HuH-7.5 (cell line): ENCODE data around the gene CHN2.

Source experiments
- DNase-seq: peaks from one replicate; pipeline ENCODE4 v3.0.0; 2011; ENCODE audit warnings: low spot score

CHN2 gene

DNA sequence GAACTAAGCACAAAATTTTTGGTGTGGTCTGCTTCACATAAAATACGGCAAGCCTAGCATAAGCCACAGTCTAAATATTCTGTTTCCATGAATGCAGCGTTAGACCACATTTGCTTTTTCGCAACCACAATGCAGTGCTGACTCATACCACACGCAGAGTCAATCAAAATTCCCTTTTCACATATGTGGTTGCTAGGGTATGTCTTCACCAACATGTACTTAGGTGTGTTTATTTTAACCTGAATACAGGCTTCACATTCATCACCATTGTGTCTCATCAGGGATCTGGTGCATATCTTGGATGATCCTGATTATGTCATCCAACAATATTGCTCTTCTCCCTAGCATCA is 90.8 kb downstream of the CHN2 start:
- no peak for DNase-seq

DNA sequence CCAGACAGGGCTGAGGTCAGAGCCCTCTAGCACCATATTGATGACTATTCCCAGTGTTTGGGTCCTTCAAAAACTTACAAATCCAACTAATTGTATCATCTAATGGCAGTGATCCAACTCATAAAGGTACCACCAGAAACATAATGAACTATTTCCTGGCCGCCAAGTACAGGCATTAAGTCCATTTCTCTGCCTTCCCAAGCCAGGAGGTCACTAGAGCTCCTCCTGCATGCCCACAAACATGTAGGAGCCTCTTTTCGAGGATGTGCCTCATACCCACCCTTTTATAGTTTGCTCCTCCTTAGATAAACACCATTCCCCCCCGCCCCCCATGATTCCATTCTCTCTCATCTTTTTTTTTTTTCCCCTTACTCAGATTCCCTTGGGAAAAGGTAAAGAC is 91.3 kb downstream of the CHN2 start:
- no peak for DNase-seq

GRCh38 chr7:29287366-29287765 is 92.8 kb downstream of the CHN2 start:
- no peak for DNase-seq

GRCh38 chr7:29288181-29289091 is 93.9 kb downstream of the CHN2 start:
- DNase-seq = no peak

- no peak for DNase-seq
Measured at GRCh38 chr7:29289156-29290021, 94.8 kb downstream of the CHN2 start.

GRCh38 chr7:29290829-29291228 is 96.3 kb downstream of the CHN2 start:
- no peak for DNase-seq

DNA sequence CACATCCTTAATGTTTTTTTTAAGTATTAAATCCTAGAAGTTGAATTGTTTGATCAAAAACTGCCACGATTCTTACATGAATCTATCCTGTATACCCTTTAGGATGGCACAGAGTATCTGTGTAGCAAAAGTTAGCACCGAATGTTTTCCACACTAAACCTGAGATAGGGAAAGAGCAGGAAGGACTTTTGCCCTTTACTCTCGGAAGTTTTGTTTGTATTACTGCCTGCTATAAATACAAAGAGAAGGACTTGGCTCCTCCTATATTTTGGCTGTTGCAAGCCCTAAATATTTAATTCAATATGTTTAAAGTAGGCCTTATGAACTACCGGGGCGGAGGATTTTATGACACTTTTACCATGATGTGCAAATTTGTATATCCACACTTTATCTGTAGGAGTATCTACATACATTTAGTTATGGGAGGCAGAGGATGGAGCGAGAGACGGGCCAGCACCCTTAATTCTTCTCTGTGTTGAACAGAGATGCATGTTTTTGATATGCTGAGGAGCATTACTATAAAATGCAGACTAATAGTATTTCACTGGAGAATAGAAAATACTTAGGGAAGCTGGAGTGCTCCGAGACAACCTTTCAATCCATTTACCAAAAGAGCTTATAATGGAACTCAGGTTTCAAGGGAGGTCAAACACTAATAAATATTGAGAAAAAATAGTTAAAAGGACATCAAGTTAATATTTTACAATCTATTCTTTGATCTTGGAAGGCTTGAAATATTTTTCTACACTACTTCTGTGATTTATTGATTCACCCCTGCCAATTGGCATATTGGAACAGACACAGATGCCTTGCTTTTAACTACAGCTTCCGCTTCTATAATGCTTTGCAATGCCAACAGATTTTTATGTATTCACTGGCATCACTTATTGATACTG is 97.4 kb downstream of the CHN2 start:
- DNase-seq = no peak

- DNase-seq = no peak
Measured at GRCh38 chr7:29292886-29293658, 98.5 kb downstream of the CHN2 start.

DNA sequence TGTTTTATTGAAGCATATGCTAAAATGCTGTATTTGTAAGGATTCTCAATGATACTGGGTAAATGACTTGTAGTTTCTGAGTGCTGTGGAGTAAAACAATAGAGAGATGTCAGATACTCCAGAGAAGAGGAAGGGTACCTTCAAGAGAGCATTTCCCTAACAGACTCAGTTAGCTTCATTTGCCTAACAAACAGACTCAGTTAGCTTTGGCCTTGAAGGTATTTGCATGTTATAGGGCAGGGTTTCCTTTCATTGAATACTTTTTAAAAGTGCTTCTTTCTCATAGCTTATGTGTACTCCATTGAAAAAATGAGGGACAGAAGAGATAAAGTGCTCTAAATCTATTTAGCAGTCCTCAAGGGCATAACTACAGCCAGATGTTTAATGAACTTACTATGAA is 101.8 kb downstream of the CHN2 start:
- DNase-seq = no peak

DNA sequence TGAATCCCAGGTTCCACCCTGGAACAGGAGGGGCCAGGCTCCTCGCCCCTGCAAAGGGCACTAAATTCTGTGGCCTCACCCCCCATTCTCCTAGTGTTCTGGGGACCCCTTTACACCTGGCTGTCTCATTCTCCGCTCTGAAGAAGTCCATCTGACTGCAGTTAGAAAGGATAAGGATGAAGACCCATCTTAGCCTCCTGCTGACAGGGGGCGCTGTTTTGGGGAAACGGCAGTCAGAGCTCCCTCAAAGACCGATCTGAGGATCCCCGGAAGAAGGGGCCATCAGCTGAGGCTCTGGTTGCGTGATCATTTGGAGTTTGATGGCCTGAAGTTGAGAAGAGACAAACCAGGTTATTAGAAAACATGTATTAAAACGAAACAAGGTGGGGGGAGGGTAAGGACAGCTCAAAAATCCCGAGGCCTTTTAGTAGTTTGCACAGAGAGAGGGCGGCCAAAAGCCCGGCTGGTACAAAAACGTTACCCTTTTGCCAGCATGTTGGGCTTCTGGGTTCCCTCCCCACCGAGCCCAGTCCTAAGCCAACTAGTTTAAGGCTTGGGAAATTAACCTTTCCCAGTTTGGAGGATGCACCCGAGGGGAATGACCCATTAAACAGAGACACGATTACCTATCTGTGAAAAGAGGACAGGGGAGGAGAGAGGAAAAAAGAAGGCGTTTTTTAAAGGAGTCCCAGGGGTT is 102.8 kb downstream of the CHN2 start:
- DNase-seq = no peak

- DNase-seq = no peak
Measured at GRCh38 chr7:29299086-29299485, 104.5 kb downstream of the CHN2 start.

- DNase-seq = no peak
Measured at GRCh38 chr7:29300026-29300480, 105.5 kb downstream of the CHN2 start.

DNA sequence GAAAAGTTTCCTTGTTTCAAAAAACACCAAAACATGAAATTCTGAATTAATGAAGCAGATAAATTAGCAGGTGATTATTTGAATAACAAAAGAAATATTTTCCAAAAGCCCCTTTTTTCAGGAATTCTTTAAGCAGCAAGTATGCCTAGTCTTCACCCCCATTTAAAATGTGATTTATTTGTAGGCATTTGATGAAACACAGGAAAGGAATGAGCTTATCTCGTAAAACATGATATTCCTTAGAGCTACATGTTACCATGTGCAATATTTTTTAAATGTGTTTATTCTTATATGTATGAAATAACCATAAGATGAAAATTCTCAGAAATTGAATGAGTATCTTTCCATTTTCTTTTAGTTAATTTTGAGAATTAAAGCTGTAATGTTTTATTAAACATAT is 106.1 kb downstream of the CHN2 start:
- no peak for DNase-seq

DNA sequence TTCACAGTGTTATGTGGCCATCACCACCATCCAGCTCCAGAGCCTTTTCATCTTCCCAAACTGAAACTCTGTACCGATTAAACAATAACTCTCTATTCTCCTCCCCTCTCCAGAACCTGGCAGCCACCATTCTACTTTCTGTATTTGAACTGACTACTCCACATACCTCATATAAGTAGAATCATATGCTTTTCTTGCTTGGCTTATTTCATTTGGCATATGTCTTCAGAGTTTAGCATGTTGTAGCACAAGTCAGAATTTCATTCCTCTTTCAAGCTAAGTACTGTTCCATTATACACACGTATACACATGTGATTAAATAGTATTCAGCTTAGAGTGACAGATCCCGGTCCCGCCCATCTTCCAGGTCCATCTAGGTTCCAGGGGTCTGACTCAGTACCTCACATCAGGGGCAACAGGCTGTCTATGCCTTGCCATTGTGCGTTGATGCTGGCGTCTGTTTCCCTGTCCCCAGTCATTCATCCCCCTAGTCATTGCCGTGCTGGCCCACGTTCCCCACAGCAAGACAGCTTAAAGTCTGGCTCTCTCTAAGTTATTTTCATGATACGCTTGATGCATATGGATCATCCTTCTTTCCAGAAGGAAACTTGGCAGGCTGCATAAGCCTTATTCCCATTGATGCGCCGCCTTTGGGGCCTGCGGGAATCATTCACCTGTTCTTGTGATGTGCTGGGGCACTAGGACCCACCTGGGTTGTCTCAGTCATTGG is 108.3 kb downstream of the CHN2 start:
- DNase-seq = no peak

GRCh38 chr7:29304756-29305155 is 110.2 kb downstream of the CHN2 start:
- DNase-seq = no peak

- no peak for DNase-seq
Measured at GRCh38 chr7:29306319-29306991, 111.9 kb downstream of the CHN2 start.

DNA sequence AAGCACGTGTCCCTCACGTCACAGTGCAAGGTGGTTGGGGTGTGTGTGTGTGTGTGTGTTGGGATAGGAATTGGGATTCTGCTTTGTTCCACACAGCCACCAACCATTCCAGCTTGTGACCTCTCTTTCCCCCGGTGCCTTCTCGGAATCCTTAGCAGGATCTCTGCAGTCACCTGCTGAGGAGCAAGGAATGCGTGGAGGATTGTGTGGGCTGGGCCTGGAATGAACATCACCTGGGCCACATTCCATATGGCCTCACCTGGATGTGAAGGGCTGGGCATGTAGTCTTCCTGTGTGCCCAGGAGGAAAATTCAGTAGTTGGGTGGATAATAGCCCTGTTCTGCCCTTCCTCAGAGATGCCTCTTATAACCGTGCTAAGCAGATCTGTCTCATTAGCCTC is 113.8 kb downstream of the CHN2 start:
- DNase-seq = no peak

DNA sequence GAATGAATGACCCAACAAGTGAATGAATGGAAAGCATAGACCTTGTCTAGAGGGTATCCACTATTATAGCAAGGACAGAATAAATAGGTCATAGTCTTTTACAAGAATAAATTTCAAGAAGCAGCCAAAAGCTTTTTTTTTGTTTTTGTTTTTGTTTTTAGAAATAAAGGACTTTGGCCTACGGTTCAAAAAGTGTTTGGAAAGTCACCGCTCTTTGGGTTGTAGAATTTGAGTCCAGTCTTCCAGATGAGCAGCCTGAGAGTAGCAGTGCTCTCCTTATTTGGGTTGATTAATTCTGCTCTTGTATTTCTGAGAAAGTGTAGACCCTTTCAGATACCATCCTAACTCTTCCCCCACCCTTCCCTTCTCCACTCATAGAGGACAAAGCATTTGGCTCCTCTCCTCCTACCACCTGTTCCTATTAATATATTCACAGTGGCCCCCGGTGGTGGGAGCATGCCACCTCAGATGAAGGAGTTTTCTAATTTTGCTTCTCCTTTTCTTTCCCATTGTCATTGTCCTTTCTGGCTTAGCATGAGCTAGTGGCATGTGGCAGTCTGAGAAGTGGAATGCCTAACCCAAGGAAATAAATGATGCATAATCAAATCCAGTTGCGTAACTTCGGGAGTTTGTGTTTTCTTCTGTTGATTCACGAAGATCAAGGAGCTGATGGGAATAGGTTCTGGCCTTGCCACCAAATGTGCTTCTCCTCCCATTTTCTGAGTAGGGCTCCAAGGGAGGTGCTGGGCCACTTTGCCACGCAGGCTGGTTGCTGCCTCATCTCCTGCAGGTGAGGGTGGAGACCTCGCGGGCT is 114.7 kb downstream of the CHN2 start:
- no peak for DNase-seq

DNA sequence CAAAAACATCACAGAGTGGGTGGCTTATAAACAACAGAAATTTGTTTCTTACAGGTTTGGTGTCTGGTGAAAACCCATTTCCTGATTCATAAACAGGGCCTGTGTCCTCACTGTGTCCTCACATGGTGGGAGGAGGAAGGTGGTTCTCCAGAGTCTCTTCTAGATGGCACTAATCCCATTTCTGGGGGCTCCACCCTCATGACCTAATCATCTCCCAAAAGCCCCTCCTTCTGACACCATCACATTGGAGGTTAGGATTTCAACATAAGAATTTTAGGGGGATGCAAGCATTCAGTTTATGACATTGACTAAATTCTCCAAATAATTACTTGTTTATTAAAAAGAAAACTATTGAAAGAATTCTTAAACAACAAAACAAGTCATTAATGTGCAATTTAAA is 116.0 kb downstream of the CHN2 start:
- DNase-seq = no peak
